Testis (tissue), 3 donors: ENCODE data around the gene DUS2. TPM values are rescaled to one million over a fixed set of nuclear protein-coding genes. Genes with fewer than 3 reads are reported as not detected.
"Not testable (repeated sequence)": the region's sequence is repeated elsewhere in the genome, so short reads cannot be mapped to it uniquely, and the experiment has no call there.

Source experiments
- DNase-seq: peaks from one replicate; pipeline ENCODE4 v3.0.0-alpha.2; 2019
- H3K27ac ChIP-seq, 2 donors: fragments of 200-600 bp; sonication (generic); one replicate each; pipeline ENCODE4 v1.5.1; 2019
- H3K27me3 ChIP-seq: fragments of 200-600 bp; sonication (generic); one replicate; pipeline ENCODE4 v1.5.1; 2019
- H3K36me3 ChIP-seq: fragments of 200-600 bp; sonication (generic); one replicate; pipeline ENCODE4 v1.5.1; 2017; ENCODE audit warnings: low read depth; ENCODE audit errors: missing control alignments
- H3K4me1 ChIP-seq: fragments of 200-600 bp; sonication (generic); one replicate; pipeline ENCODE4 v1.5.1; 2019
- H3K4me3 ChIP-seq, 2 donors: fragments of 200-600 bp; sonication (generic); one replicate each; pipeline ENCODE4 v1.5.1; 2017 to 2019
- H3K9me3 ChIP-seq: fragments of 200-600 bp; sonication (generic); one replicate; pipeline ENCODE4 v1.5.1; 2017
- POLR2A ChIP-seq: fragments of 450-650 bp; IDR thresholded peaks from one replicate; pipeline ENCODE4 v1.6.1; 2017; ENCODE audit warnings: antibody characterized with exemption, mild to moderate bottlenecking, moderate library complexity
- WGBS, 2 donors: methylation state at CpG; one replicate each; pipeline ENCODE4 v1.1.5; 2018; 5-methylcytosine and 5-hydroxymethylcytosine counted together
- intact Hi-C: fragments of 100-400 bp; cut with DNase I; formaldehyde crosslinking; loops from one replicate; pipeline ENCODE4 v1.15.1; 2023; ENCODE audit warnings: low total_unique reads
- polyA plus RNA-seq: library from polyadenylated mRNA; stranded (reverse); fragments of 350-450 nt; fragmentation: Illumina TruSeq; extraction: RNeasy Lipid Tissue Mini Kit (QIAGEN cat#74804); gene quantifications from one replicate; pipeline ENCODE4 v1.2.3, GENCODE V29; 2014; ENCODE audit warnings: low read depth, low replicate concordance; ENCODE audit not compliant: insufficient read depth
- small RNA-seq, 2 donors: library from RNA; depleted of rRNA; stranded (forward); fragments of <200 nt; gene quantifications; one replicate each; pipeline ENCODE3, GENCODE V24; 2016
- total RNA-seq, 2 donors: library from RNA; depleted of rRNA; stranded (reverse); fragments of >200 nt; gene quantifications; one replicate each; pipeline ENCODE4 v1.2.3, GENCODE V29; 2016
- TF ChIP-seq, protein P1 (sequence below), 3 experiments: fragments of 450-650 bp in 2 of 3; fragments of 200-600 bp in 1 of 3; sonication (generic) in 1 of 3; IDR thresholded peaks; one replicate each; pipeline ENCODE4 v1.5.1; 2016 to 2019; ENCODE audit warnings: antibody characterized with exemption in 3 of 3, mild to moderate bottlenecking in 2 of 3, moderate library complexity in 1 of 3

Gene DUS2
- total and polyA plus RNA-seq, 3 donors from 2014 or later, result 24.6 to 62.5 (median 32.4) TPM

DNA sequence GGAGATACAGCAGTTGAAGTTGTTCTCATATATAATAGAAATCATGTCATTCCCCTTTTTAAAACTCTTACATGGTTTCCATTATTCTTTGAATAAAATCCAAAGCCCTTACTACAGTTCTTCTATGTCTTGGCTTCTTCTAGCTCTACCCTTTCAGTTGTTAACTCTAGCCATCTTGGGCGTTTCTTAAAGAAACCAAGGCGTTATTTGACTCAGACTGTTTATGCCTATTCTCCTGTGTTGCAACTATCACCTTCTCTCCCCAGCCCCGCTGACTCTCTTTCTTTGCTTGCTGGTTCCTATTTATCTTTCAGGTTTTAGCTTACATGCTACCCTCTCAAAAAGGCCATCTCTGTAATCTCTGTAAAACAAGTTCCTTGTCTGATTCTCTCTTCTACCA lies 94.8 kb downstream of the DUS2 start:
- 88 to 96% methylated on average over 3 of the region's 3 CpGs for WGBS, 2 donors
- Histone ChIP-seq H3K4me3 (no peak overlapping the region), H3K27me3 (no peaks in the 10 kb centered on the region), H3K9me3 (no peaks in the 10 kb centered on the region), H3K4me1 (peaks cover 7% of the 10 kb centered on the region), H3K36me3 (no peaks in the 10 kb centered on the region), H3K27ac (no peak overlapping the region)
- DNase-seq, result no peak
- intact Hi-C loops, result no loop called here
- TF ChIP-seq, protein P1, sequence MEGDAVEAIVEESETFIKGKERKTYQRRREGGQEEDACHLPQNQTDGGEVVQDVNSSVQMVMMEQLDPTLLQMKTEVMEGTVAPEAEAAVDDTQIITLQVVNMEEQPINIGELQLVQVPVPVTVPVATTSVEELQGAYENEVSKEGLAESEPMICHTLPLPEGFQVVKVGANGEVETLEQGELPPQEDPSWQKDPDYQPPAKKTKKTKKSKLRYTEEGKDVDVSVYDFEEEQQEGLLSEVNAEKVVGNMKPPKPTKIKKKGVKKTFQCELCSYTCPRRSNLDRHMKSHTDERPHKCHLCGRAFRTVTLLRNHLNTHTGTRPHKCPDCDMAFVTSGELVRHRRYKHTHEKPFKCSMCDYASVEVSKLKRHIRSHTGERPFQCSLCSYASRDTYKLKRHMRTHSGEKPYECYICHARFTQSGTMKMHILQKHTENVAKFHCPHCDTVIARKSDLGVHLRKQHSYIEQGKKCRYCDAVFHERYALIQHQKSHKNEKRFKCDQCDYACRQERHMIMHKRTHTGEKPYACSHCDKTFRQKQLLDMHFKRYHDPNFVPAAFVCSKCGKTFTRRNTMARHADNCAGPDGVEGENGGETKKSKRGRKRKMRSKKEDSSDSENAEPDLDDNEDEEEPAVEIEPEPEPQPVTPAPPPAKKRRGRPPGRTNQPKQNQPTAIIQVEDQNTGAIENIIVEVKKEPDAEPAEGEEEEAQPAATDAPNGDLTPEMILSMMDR (IDR thresholded peaks at IDR 0.05), result no peak
- TF ChIP-seq POLR2A, result no peak

DNA sequence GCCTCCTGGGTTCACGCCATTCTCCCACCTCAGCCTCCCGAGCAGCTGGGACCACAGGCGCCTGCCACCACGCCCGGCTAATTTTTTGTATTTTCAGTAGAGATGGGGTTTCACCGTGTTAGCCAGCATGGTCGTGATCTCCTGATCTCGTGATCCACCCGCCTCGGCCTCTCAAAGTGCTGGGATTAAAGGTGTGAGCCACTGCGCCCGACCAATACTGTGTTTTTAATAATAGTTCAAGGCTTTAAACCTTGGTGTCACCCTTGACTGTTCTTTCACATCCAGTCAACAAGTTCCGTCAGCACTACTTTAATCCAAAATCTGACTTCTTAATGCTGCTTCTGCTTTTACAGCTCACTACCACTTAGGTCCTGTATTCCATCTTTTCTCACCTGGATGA lies 95.9 kb downstream of the DUS2 start:
- H3K27me3 ChIP-seq, H3K4me1 ChIP-seq, DNase-seq, H3K27ac ChIP-seq, H3K36me3 ChIP-seq, intact Hi-C loops, H3K4me3 ChIP-seq, H3K9me3 ChIP-seq: not testable (repeated sequence)
- WGBS, 2 donors, result 91 to 93% methylated on average over 13 of the region's 13 CpGs

DNA sequence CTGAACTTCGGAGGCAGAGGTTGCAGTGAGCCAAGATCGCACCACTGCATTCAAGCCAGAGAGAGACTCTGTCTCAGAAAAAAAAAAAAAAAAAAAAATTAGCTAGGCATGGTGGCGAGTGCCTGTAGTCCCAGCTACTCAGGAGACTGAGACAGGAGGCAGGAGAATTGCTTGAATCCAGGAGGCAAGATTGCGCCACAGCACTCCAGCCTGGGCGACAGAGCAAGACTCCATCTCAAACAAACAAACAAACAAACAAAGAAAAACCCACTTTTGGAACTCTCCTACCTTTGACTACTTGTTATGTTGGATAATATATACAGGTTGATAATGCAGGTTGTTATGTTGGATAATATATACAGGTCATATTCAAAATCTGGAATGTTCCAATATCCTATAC lies 97.4 kb downstream of the DUS2 start:
- DNase-seq, H3K4me3 ChIP-seq, H3K4me1 ChIP-seq, intact Hi-C loops, H3K9me3 ChIP-seq, H3K27me3 ChIP-seq, H3K36me3 ChIP-seq, H3K27ac ChIP-seq: not testable (repeated sequence)
- WGBS, 2 donors, result 88 to 97% methylated on average over 5 of the region's 5 CpGs

DNA sequence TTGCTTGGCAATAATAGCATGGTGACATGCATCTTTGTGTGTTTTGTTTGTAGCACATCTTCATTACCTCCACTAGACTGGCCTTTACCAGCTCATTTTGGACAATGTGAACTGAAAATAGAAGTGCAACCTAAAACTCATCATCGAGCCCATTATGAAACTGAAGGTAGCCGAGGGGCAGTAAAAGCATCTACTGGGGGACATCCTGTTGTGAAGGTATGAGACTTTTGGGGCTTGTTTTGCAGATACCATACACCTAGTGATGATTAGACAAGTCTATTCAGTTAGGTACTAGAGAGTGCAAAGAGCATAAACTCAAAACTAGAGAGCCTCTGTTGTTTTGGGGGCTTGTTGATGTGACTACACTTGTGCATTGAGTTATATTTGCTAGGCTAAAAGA lies 103.3 kb downstream of the DUS2 start:
- Histone ChIP-seq H3K36me3 (no peaks in the 10 kb centered on the region), H3K4me1 (peaks cover 4% of the 10 kb centered on the region), H3K27ac (no peak overlapping the region), H3K4me3 (no peak overlapping the region), H3K27me3 (no peaks in the 10 kb centered on the region), H3K9me3 (no peaks in the 10 kb centered on the region)
- TF ChIP-seq, protein P1 (IDR thresholded peaks at IDR 0.05), result no peak
- no peak for TF ChIP-seq POLR2A
- intact Hi-C loops, result no loop called here
- 91 to 95% methylated on average over 2 of the region's 2 CpGs for WGBS, 2 donors
- no peak for DNase-seq

DNA sequence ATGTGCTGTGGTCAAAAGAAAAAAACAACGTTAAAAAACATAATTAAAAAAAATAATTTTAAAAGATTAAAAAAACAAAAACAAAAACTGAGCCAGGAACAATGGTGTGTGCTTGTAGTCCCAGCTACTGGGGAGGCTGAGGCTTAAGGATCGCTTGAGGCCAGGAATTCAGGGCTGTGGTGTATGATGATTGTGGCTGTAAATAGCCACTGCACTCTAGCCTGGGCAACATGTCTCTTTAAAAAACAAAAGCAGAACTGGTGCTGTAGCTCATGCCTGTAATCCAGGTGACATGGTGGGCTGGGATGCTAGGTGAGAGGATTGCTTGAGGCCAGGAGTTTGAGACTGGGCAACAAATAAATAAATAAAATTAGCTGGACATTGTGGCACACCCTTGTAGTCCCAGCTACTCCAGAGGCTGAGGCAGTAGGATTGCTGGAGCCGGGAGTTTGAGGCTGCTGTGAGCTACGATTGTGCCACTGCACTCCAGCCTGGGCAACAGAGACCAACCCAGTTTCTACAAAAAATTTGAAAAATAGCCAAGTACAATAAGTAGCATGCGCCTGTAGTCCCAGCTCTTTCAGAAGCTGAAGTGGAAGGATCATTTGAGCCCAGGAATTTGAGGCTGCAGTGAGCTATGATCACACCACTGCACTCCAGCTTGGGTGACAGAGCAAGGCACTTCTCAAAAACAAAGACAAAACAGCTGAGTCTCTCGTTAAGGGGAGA lies 105.7 kb downstream of the DUS2 start:
- TF ChIP-seq, protein P1 (IDR thresholded peaks at IDR 0.05), result no peak
- TF ChIP-seq POLR2A, result no peak
- no peaks in the 10 kb centered on the region for H3K27me3 ChIP-seq
- intact Hi-C loops, result no loop called here
- no peak overlapping the region for H3K4me3 ChIP-seq
- no peak for DNase-seq
- no peaks in the 10 kb centered on the region for H3K36me3 ChIP-seq
- peaks cover 9% of the 10 kb centered on the region for H3K4me1 ChIP-seq
- H3K27ac ChIP-seq, result no peak overlapping the region
- WGBS, 2 donors, result 72 to 77% methylated on average over 6 of the region's 6 CpGs
- H3K9me3 ChIP-seq, result no peaks in the 10 kb centered on the region

Small RNAs within 50 kb of the gene (small RNA-seq; reads per million reads assigned to genes)
- 0 reads per million in 2 donors for gene RF00019
- 0 reads per million in 2 donors for gene RNU6-359P

Other genes with a start within 250 kb of the DUS2 start
- gene RANBP10, start 216.7 kb upstream of the DUS2 start, total RNA-seq, result 10 to 100 TPM; 23.0 to 25.2 TPM
- gene RANBP10, start 216.7 kb upstream of the DUS2 start, polyA plus RNA-seq, result 23.5 TPM
- 10 to 100 TPM; 31.3 to 40.4 TPM for gene TSNAXIP1, start 216.4 kb upstream of the DUS2 start, total RNA-seq
- gene TSNAXIP1, start 216.4 kb upstream of the DUS2 start, polyA plus RNA-seq, result 93.7 TPM
- 10 to 100 TPM; 56.8 to 59.7 TPM for gene THAP11, start 181.0 kb upstream of the DUS2 start, total RNA-seq
- 24.0 TPM for gene THAP11, start 181.0 kb upstream of the DUS2 start, polyA plus RNA-seq
- gene NUTF2, start 176.4 kb upstream of the DUS2 start, total RNA-seq, result 100 to 1,000 TPM; 239 to 297 TPM
- gene NUTF2, start 176.4 kb upstream of the DUS2 start, polyA plus RNA-seq, result 121 TPM
- 100 to 1,000 TPM; 115 to 154 TPM for gene CENPT, start 175.6 kb upstream of the DUS2 start, total RNA-seq
- 108 TPM for gene CENPT, start 175.6 kb upstream of the DUS2 start, polyA plus RNA-seq
- gene EDC4, start 150.2 kb upstream of the DUS2 start, total RNA-seq, result 100 to 1,000 TPM; 106 to 107 TPM
- 96.7 TPM for gene EDC4, start 150.2 kb upstream of the DUS2 start, polyA plus RNA-seq
- gene NRN1L, start 138.4 kb upstream of the DUS2 start, total RNA-seq, result 1 to 10 TPM; 4.2 to 8.1 TPM
- 2.9 TPM for gene NRN1L, start 138.4 kb upstream of the DUS2 start, polyA plus RNA-seq
- 10 to 100 TPM; 47.7 to 50.5 TPM for gene PSKH1, start 130.0 kb upstream of the DUS2 start, total RNA-seq
- gene PSKH1, start 130.0 kb upstream of the DUS2 start, polyA plus RNA-seq, result 66.8 TPM
- 1 to 10 TPM in 1 of 2 donors, under 1 TPM in 1; 0.62 to 1.7 TPM for gene CTRL, start 91.4 kb upstream of the DUS2 start, total RNA-seq
- 0.36 TPM for gene CTRL, start 91.4 kb upstream of the DUS2 start, polyA plus RNA-seq
- gene PSMB10, start 86.4 kb upstream of the DUS2 start, total RNA-seq, result 10 to 100 TPM; 13.2 to 14.2 TPM
- gene PSMB10, start 86.4 kb upstream of the DUS2 start, polyA plus RNA-seq, result 49.1 TPM
- 10 to 100 TPM; 20.6 to 25.3 TPM for gene LCAT, start 79.2 kb upstream of the DUS2 start, total RNA-seq
- gene LCAT, start 79.2 kb upstream of the DUS2 start, polyA plus RNA-seq, result 12.9 TPM
- gene SLC12A4, start 54.6 kb upstream of the DUS2 start, total RNA-seq, result 10 to 100 TPM; 64.3 to 68.4 TPM
- gene SLC12A4, start 54.6 kb upstream of the DUS2 start, polyA plus RNA-seq, result 46.7 TPM
- gene DPEP3, start 42.8 kb upstream of the DUS2 start, total RNA-seq, result 100 to 1,000 TPM; 127 to 138 TPM
- gene DPEP3, start 42.8 kb upstream of the DUS2 start, polyA plus RNA-seq, result 61.0 TPM
- 1 to 10 TPM; 2.7 to 3.0 TPM for gene DPEP2, start 23.8 kb upstream of the DUS2 start, total RNA-seq
- 5.9 TPM for gene DPEP2, start 23.8 kb upstream of the DUS2 start, polyA plus RNA-seq
- gene DPEP2NB, start 7.4 kb upstream of the DUS2 start, total RNA-seq, result 1 to 10 TPM; 2.4 to 4.1 TPM
- 3.2 TPM for gene DPEP2NB, start 7.4 kb upstream of the DUS2 start, polyA plus RNA-seq
- gene DDX28, start 52 bp upstream of the DUS2 start, total RNA-seq, result 10 to 100 TPM; 19.1 to 19.9 TPM
- 18.6 TPM for gene DDX28, start 52 bp upstream of the DUS2 start, polyA plus RNA-seq
- 100 to 1,000 TPM in 1 of 2 donors, 10 to 100 TPM in 1; 94.7 to 115 TPM for gene NFATC3, start 62.1 kb downstream of the DUS2 start, total RNA-seq
- gene NFATC3, start 62.1 kb downstream of the DUS2 start, polyA plus RNA-seq, result 78.0 TPM
- 10 to 100 TPM; 12.8 to 14.6 TPM for gene ESRP2, start 212.8 kb downstream of the DUS2 start, total RNA-seq
- gene ESRP2, start 212.8 kb downstream of the DUS2 start, polyA plus RNA-seq, result 30.6 TPM
- gene PLA2G15, start 222.1 kb downstream of the DUS2 start, total RNA-seq, result 10 to 100 TPM; 37.2 to 44.7 TPM
- gene PLA2G15, start 222.1 kb downstream of the DUS2 start, polyA plus RNA-seq, result 27.3 TPM
- 10 to 100 TPM; 42.2 to 48.6 TPM for gene SLC7A6, start 241.2 kb downstream of the DUS2 start, total RNA-seq
- gene SLC7A6, start 241.2 kb downstream of the DUS2 start, polyA plus RNA-seq, result 28.6 TPM